CD14-positive monocyte (primary cell): ENCODE measurements around the gene NLRP9. TPM values are rescaled to one million over a fixed set of nuclear protein-coding genes. Genes with fewer than 3 reads are reported as not detected.
A peak's percentile ranks its signal among the peaks of the same experiment; 100 is the strongest.
"Not testable (repeated sequence)": the region's sequence is repeated elsewhere in the genome, so short reads cannot be mapped to it uniquely, and the experiment has no call there.

ENCODE experiments used
- DNase-seq, 3 donors: peaks; one replicate each; pipeline ENCODE4 v3.0.0-alpha.2; 2011 to 2022
- H2AFZ ChIP-seq: 2 replicates; pipeline ENCODE4 v1.6.0; 2012; ENCODE audit warnings: mild to moderate bottlenecking, low read depth, low read length, inconsistent platforms; ENCODE audit not compliant: insufficient read depth, poor library complexity, severe bottlenecking
- H3K27ac ChIP-seq, 2 donors: 1 replicate in 1 of 2; 2 replicates in 1 of 2; pipeline ENCODE4 v1.5.1; 2012 to 2013; ENCODE audit warnings: low read length in 2 of 2, control low read depth in 1 of 2, inconsistent platforms in 1 of 2, low read depth in 1 of 2, mild to moderate bottlenecking in 1 of 2
- H3K27me3 ChIP-seq, 2 donors: one replicate each; pipeline versions ENCODE4 v1.6.0 to v1.6.1; 2011 to 2013; ENCODE audit warnings: low read length in 2 of 2; ENCODE audit not compliant: control insufficient read depth in 2 of 2, insufficient read depth in 2 of 2
- H3K36me3 ChIP-seq, 2 donors: replicated peaks in 1 of 2; 1 replicate in 1 of 2; 2 replicates in 1 of 2; pipeline versions ENCODE4 v1.5.1 to v1.6.1; 2012 to 2013; ENCODE audit warnings: low read length in 2 of 2, control low read depth in 1 of 2, inconsistent platforms in 1 of 2, mild to moderate bottlenecking in 1 of 2; ENCODE audit not compliant: insufficient read depth in 2 of 2, control insufficient read depth in 1 of 2
- H3K4me1 ChIP-seq, 2 donors: 1 replicate in 1 of 2; 2 replicates in 1 of 2; pipeline versions ENCODE4 v1.5.1 to v1.6.1; 2012 to 2013; ENCODE audit warnings: low read length in 2 of 2, control low read depth in 1 of 2, inconsistent platforms in 1 of 2, mild to moderate bottlenecking in 1 of 2, moderate library complexity in 1 of 2; ENCODE audit not compliant: insufficient read depth in 2 of 2, control insufficient read depth in 1 of 2
- H3K4me2 ChIP-seq: replicated peaks from 2 replicates; pipeline ENCODE3; 2012; ENCODE audit warnings: low read length, moderate library complexity, mild to moderate bottlenecking; ENCODE audit not compliant: poor library complexity, severe bottlenecking; ENCODE audit errors: extremely low read depth
- H3K4me3 ChIP-seq, 3 experiments: fragments of 200-600 bp in 1 of 3; sonication (generic) in 1 of 3; replicated peaks in 1 of 3; 1 replicate in 2 of 3; 2 replicates in 1 of 3; pipeline ENCODE4 v1.5.1; 2011 to 2013; ENCODE audit warnings: low read length in 3 of 3, mild to moderate bottlenecking in 3 of 3, control low read depth in 2 of 3, low read depth in 2 of 3, inconsistent platforms in 1 of 3, moderate library complexity in 1 of 3
- H3K79me2 ChIP-seq: 2 replicates; pipeline ENCODE4 v1.6.0; 2012; ENCODE audit warnings: mild to moderate bottlenecking, control low read depth, inconsistent platforms, low read length, moderate library complexity; ENCODE audit not compliant: insufficient read depth
- H3K9ac ChIP-seq: 2 replicates; pipeline ENCODE4 v1.6.0; 2017; ENCODE audit warnings: low read length, mild to moderate bottlenecking; ENCODE audit not compliant: insufficient read depth, poor library complexity, severe bottlenecking
- H3K9me3 ChIP-seq, 2 donors: replicated peaks in 1 of 2; 1 replicate in 1 of 2; 2 replicates in 1 of 2; pipeline versions ENCODE4 v1.5.1 to v1.6.1; 2012 to 2013; ENCODE audit warnings: low read length in 2 of 2, control low read depth in 1 of 2; ENCODE audit not compliant: control insufficient read depth in 1 of 2, insufficient read depth in 1 of 2
- H4K20me1 ChIP-seq: 2 replicates; pipeline ENCODE4 v1.6.0; 2012; ENCODE audit warnings: mild to moderate bottlenecking, low read length, control low read depth, moderate library complexity; ENCODE audit not compliant: insufficient read depth
- H3K27ac Mint-ChIP-seq, 7 donors: one replicate each; pipeline ENCODE4 v1.8.0; 2020; ENCODE audit warnings: mild to moderate bottlenecking in 7 of 7, mixed read lengths in 7 of 7, moderate library complexity in 6 of 7, inconsistent platforms in 2 of 7
- H3K27me3 Mint-ChIP-seq, 3 donors: one replicate each; pipeline ENCODE4 v1.8.0; 2021 to 2022; ENCODE audit warnings: low read depth in 3 of 3, mild to moderate bottlenecking in 3 of 3, mixed read lengths in 3 of 3, moderate library complexity in 3 of 3, inconsistent platforms in 1 of 3
- H3K36me3 Mint-ChIP-seq, 2 donors: one replicate each; pipeline ENCODE4 v1.8.0; 2020; ENCODE audit warnings: mixed read lengths in 2 of 2, inconsistent platforms in 1 of 2, mild to moderate bottlenecking in 1 of 2
- H3K4me1 Mint-ChIP-seq: one replicate; pipeline ENCODE4 v1.8.0; 2020; ENCODE audit warnings: mild to moderate bottlenecking, mixed read lengths
- H3K4me3 Mint-ChIP-seq, 2 donors: one replicate each; pipeline ENCODE4 v1.8.0; 2020; ENCODE audit warnings: mild to moderate bottlenecking in 2 of 2, mixed read lengths in 2 of 2, moderate library complexity in 1 of 2
- H3K9me3 Mint-ChIP-seq, 7 donors: one replicate each; pipeline ENCODE4 v1.8.0; 2020 to 2022; ENCODE audit warnings: mixed read lengths in 7 of 7, mild to moderate bottlenecking in 6 of 7, moderate library complexity in 6 of 7, inconsistent platforms in 2 of 7
- WGBS: methylation state at CpG from one replicate; pipeline ENCODE4 v1.1.5; 2013; ENCODE audit warnings: missing lambda C conversion rate; ENCODE audit not compliant: insufficient coverage; 5-methylcytosine and 5-hydroxymethylcytosine counted together
- intact Hi-C, 2 donors: fragments of 100-400 bp; cut with micrococcal nuclease; formaldehyde crosslinking; loops; one replicate each; pipeline versions ENCODE4 v1.15.0 to v1.15.1; 2023
- polyA plus RNA-seq, 3 donors: library from polyadenylated mRNA; depleted of rRNA in 1 of 3; unstranded in 2 of 3; stranded (reverse) in 1 of 3; fragments of 300-500 nt in 2 of 3; fragments of >200 nt in 1 of 3; fragmentation: Illumina TruSeq in 2 of 3; gene quantifications; 1 replicate in 2 of 3; 2 replicates in 1 of 3; pipeline ENCODE4 v1.2.3, GENCODE V29; 2012 to 2021
- TF ChIP-seq, protein P1 (sequence below): fragments of 200-600 bp; IDR thresholded peaks from one replicate; pipeline ENCODE4 v1.8.0; 2022; ENCODE audit warnings: antibody characterized with exemption, mild to moderate bottlenecking

Gene NLRP9
- polyA plus RNA-seq, 3 donors = not detected

- no peak overlapping the region for H3K4me2 ChIP-seq
- H3K27ac ChIP-seq = no peak overlapping the region
- intact Hi-C loops = no loop called here
- H3K4me1 ChIP-seq = no peaks in the 10 kb centered on the region
- TF ChIP-seq, protein P1, sequence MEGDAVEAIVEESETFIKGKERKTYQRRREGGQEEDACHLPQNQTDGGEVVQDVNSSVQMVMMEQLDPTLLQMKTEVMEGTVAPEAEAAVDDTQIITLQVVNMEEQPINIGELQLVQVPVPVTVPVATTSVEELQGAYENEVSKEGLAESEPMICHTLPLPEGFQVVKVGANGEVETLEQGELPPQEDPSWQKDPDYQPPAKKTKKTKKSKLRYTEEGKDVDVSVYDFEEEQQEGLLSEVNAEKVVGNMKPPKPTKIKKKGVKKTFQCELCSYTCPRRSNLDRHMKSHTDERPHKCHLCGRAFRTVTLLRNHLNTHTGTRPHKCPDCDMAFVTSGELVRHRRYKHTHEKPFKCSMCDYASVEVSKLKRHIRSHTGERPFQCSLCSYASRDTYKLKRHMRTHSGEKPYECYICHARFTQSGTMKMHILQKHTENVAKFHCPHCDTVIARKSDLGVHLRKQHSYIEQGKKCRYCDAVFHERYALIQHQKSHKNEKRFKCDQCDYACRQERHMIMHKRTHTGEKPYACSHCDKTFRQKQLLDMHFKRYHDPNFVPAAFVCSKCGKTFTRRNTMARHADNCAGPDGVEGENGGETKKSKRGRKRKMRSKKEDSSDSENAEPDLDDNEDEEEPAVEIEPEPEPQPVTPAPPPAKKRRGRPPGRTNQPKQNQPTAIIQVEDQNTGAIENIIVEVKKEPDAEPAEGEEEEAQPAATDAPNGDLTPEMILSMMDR = no peak
- DNase-seq = no peak
- Mint-ChIP-seq H3K27me3 (peaks cover 3 to 4% (median 4%) of the 10 kb centered on the region in 3 donors), H3K36me3 (no peaks in the 10 kb centered on the region), H3K27ac (no peak overlapping the region), H3K4me3 (no peak overlapping the region), H3K9me3 (peaks cover 0 to 25% (median 4%) of the 10 kb centered on the region in 7 donors), H3K4me1 (no peaks in the 10 kb centered on the region)
- H4K20me1 ChIP-seq = no peaks in the 10 kb centered on the region
- H3K27me3 ChIP-seq = no peaks in the 10 kb centered on the region
- WGBS = 89% methylated on average over 15 of the region's 16 CpGs
- no peak overlapping the region for H2AFZ ChIP-seq
- no peaks in the 10 kb centered on the region for H3K79me2 ChIP-seq
- no peaks in the 10 kb centered on the region for H3K36me3 ChIP-seq
- peaks cover 0 to 4% of the 10 kb centered on the region in 2 donors for H3K9me3 ChIP-seq
- no peak overlapping the region for H3K9ac ChIP-seq
- no peak overlapping the region for H3K4me3 ChIP-seq
Measured at GRCh38 chr19:55778331-55778730, 40.1 kb upstream of the NLRP9 start.

DNA sequence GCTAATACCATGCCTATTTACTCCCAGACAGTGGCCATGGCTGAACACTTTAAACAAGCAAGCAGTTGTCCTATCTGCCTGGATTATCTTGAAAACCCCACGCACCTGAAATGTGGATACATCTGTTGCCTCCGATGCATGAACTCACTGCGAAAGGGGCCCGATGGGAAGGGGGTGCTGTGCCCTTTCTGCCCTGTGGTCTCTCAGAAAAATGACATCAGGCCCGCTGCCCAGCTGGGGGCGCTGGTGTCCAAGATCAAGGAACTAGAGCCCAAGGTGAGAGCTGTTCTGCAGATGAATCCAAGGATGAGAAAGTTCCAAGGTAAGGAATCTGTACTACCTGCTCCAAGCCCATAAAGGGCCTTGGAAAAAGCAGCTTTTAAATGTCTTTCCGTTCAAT, 39.3 kb upstream of the NLRP9 start:
- Histone ChIP-seq H3K27ac (no peak overlapping the region), H3K36me3 (no peaks in the 10 kb centered on the region), H3K9ac (no peak overlapping the region), H3K4me3 (no peak overlapping the region), H4K20me1 (no peaks in the 10 kb centered on the region), H3K27me3 (no peaks in the 10 kb centered on the region), H3K79me2 (no peaks in the 10 kb centered on the region), H3K4me2 (no peak overlapping the region), H3K4me1 (no peaks in the 10 kb centered on the region), H3K9me3 (peaks cover 0 to 4% of the 10 kb centered on the region in 2 donors), H2AFZ (no peak overlapping the region)
- no peak for DNase-seq
- Mint-ChIP-seq H3K27me3 (peaks cover 2 to 4% (median 3%) of the 10 kb centered on the region in 3 donors), H3K36me3 (no peaks in the 10 kb centered on the region), H3K27ac (no peak overlapping the region), H3K4me1 (no peaks in the 10 kb centered on the region), H3K9me3 (peaks cover 0 to 25% (median 4%) of the 10 kb centered on the region in 7 donors), H3K4me3 (no peak overlapping the region)
- intact Hi-C loops = no loop called here
- WGBS = 39% methylated on average over 5 of the region's 7 CpGs
- TF ChIP-seq, protein P1 = peak; percentile 4

- H3K27ac ChIP-seq, H3K36me3 Mint-ChIP-seq, DNase-seq, H3K4me1 Mint-ChIP-seq, H3K9ac ChIP-seq, H3K27ac Mint-ChIP-seq, H3K9me3 ChIP-seq, H3K27me3 ChIP-seq, H3K4me3 ChIP-seq, H3K27me3 Mint-ChIP-seq, H3K4me3 Mint-ChIP-seq, H3K4me2 ChIP-seq, H4K20me1 ChIP-seq, H2AFZ ChIP-seq, intact Hi-C loops, H3K79me2 ChIP-seq, H3K36me3 ChIP-seq: not testable (repeated sequence)
- no CpG with 5 or more reads among the region's 3 CpGs for WGBS
- peaks cover 8 to 25% (median 21%) of the 10 kb centered on the region in 7 donors for H3K9me3 Mint-ChIP-seq
- H3K4me1 ChIP-seq = peaks cover 0 to 37% of the 10 kb centered on the region in 2 donors
Measured at GRCh38 chr19:55769632-55770031, 31.4 kb upstream of the NLRP9 start.
